HG02981 (cell line): ENCODE results near the gene EIF5A.

Experiments
- ATAC-seq: cut with Tn5 transposase; IDR thresholded peaks from one replicate; pipeline ENCODE4 v1.9.1; 2021; ENCODE audit warnings: mild to moderate bottlenecking, moderate library complexity; ENCODE audit not compliant: unreplicated experiment

Gene EIF5A

DNA sequence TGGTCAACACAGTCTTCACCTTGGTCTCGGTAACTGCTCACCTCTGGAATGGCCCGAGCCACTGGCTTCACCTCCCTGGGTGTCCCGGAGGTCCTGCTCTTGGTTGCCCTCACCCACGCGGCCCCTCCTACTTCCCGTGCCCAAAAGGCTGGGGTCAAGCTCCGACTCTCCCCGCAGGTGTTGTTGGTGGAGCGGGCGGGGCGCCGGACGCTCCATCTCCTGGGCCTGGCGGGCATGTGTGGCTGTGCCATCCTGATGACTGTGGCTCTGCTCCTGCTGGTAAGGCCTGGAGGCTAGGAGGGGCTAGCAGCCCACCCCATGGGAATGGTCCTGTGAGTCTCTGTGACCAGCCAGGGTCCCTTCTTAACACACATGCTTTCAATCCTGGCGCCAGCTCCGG lies 22.5 kb upstream of the EIF5A start:
- no peak for ATAC-seq

DNA sequence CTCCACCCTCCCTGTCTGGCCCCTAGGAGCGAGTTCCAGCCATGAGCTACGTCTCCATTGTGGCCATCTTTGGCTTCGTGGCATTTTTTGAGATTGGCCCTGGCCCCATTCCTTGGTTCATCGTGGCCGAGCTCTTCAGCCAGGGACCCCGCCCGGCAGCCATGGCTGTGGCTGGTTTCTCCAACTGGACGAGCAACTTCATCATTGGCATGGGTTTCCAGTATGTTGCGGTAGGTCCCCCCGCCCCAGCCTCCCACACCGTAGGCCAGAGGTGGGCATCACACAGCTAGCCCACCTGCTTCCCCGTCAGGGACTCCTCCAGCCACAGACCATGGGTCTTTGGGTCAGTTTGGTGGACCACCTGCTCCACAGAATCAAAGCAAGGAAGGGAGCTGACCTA lies 21.7 kb upstream of the EIF5A start:
- ATAC-seq: no peak

DNA sequence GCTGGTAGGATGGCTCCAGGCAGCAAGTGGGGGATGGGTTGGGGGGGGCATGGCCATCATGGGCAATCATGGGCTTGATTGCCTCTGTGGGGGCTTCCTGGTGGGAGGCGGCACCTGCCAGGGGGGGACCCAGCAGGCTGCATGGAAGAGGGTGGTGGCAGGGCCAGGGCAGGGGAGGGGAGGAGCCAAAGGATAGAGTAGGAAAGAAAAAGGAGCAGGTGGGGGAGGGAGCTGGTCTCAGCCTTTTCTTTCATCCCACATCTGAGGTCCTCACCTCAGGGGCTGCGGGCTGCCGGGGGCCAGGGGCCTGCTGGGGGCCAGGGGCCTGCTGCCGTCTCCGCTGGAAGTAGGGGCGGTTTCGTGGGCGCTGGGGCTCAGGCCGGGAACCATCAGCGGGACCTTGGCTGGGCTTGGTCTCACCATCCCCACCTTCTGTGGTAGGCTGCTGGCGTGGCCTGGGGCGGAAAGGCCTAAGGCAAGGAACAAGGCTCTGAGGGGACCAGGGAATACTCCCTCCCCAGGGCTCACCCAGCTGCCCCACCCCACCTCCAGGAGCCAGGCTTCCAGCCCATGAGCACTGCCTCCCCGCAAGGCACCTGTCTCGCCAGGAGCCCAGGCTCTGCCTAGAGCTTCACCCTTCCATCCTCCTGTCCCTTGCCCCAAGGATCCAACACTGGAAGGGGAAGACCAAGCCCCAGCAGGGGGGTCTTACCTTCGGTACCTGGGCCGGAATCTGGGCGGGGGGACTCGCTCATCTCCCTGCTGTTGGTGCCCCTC lies 18.0 kb upstream of the EIF5A start:
- ATAC-seq: no peak

DNA sequence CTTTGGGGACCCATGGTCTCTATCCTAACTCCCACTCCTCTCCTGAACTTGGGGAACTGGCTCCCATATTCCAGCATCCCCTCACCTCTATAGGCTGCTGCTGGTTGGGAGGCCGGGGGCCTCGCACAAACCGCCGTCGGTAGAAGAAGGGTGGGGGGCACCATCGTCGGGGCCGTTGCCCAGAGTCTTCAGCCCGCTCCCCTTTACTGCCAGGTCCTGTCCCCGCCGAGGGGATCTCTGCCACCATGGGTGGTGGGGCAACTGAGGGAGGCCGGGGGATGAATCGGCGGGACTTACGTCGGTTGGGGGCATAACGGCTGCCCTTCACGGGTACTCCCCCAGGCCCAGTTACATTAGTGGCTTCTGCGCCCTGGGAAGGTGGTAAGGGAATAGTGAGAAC lies 17.3 kb upstream of the EIF5A start:
- no peak for ATAC-seq

DNA sequence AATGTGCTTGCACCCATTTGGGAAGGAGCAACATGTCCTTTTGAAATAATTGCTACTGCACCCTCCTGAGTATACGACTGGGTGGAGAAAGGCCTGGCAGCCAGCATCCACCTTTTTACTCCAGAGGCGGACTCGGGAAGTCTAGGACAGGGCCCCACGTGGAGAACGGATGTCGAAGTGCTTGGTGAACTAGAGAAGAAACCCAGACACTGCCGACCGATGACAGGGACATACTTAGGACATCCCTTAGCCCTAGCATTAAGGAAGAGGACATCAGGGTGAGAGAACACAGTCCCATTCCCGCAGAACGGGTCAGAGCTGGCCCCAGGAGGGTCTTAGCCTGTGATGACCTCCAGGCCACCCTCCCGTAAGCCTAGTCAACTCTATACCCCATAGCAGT lies 16.7 kb upstream of the EIF5A start:
- ATAC-seq: no peak

DNA sequence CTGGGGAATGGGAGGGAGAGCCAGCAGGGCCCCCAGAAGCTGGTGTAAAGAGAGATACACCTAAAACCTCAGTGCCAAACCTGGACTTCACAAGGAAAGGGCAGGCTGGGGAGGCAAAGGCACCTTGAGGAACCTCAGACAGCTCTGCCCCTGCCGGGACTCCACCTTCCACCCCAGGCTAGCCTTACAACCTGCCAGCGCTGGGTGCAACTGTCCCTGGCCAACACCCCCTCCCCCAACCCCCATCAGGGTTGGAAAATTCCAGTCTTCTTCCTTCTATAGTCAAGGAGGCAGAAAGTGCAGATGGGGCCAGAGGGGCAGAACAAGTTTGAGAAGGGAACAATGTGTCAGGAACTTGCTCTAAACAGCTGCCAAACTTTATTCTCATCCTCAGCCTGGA lies 15.2 kb upstream of the EIF5A start:
- ATAC-seq: no peak

DNA sequence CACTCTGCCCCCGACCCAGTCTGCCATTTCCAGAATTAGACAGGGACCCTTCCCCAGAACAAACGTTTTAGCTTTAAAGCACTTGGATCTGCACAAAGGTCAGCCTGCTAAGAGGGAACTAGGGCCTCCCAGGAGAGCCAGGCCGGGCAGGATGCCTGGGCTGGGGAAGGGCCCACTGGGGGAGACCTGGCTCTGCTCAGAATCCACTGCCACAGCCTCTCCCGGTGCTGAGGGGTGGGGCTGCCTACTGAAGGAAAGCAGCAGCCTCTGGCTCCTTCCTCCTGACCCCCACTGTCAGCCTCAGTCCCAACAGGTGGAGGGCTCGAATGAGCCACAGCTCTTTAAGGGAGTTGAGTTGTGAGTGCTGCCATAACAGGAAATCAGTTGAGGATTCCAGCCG lies 14.7 kb upstream of the EIF5A start:
- no peak for ATAC-seq

DNA sequence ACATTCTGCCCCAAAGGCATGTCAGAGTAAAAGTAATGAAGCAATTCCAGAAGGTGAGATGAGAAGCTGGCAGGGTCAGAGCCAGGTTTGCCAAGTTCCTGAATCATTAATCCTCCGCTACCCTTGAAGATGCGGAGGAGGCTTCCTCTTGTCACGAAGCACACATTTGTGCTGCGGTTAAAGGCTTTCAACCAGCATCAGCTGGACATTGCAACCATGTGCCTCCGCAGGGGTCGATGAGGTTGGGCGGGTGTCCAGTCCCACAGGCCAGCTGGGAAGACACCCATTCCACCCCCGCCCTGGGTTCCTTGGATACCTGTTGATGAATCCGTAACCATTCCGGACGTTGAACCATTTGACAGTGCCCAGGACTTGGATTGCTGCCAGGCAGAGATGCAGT lies 14.3 kb upstream of the EIF5A start:
- ATAC-seq: no peak

DNA sequence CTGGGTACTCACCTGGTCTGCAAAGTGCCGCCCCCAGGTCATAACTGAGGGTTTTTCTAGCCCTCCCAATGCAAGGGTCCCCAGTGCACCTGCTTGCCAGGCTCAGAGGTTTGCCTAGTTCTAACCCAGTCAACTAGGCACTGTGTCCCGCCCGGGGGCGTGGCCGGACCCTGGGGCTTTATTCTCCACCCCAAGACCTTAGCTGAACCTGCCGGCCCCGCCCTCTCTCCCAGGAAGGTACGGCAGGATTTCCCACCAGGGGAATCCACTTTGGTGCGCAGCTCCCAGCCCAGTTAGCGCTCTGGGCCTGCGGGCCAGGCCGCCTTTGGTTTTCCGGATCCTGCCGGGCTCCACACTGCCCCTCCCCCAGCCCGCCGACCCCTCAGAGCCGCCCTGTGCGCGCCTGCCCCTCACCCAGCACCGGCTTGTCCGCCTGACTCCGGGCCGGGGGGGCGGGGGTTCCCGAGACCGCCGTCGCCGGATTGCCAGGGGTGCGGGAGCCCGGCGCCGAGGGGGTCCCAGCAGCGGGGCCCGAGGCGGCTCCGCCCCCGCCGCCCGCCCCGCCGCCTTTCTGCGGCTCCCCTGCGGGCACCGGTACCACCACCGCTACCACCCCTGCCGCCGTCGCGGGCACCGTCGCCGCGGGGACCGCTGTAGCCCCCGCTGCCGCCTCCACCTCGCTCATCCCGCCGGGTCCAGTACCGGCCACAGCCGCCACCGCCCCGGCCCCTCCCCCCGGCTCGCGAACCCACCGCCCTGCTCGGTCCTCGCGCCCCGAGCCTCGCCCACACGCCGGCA lies 13.4 kb upstream of the EIF5A start:
- ATAC-seq: no peak

DNA sequence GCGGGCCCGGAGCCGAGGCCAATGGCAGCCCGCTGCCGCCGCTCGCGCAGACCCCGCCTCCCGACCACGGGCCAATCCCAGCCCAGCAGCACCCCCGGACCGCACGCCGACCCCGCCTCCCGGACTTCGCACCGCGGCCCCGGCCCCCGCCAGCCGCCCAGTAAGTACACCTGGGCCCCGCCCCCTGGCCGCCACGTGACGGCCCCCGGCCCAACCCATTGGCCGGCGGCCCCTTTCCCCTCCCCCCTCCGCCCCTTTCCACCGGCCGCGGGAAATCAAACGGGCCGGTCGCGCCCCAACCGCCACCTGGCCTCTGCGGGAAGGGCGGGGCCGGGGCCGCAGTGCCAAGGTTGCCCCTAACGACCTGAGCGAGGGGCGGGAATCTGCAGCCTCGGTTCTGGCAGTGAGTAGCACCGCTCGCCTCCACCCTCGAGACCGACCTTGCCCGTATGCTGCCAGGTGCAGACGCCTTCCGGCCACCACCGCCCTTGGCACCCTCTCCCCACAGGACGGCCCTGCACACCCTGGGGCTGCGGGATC lies 12.7 kb upstream of the EIF5A start, which contains the start of gene YBX2:
Gene YBX2, minus strand, starts transcription at position 26 of the 540 bp plus-strand sequence. CDS start 139 bp downstream, outside the sequence.
- no peak for ATAC-seq

DNA sequence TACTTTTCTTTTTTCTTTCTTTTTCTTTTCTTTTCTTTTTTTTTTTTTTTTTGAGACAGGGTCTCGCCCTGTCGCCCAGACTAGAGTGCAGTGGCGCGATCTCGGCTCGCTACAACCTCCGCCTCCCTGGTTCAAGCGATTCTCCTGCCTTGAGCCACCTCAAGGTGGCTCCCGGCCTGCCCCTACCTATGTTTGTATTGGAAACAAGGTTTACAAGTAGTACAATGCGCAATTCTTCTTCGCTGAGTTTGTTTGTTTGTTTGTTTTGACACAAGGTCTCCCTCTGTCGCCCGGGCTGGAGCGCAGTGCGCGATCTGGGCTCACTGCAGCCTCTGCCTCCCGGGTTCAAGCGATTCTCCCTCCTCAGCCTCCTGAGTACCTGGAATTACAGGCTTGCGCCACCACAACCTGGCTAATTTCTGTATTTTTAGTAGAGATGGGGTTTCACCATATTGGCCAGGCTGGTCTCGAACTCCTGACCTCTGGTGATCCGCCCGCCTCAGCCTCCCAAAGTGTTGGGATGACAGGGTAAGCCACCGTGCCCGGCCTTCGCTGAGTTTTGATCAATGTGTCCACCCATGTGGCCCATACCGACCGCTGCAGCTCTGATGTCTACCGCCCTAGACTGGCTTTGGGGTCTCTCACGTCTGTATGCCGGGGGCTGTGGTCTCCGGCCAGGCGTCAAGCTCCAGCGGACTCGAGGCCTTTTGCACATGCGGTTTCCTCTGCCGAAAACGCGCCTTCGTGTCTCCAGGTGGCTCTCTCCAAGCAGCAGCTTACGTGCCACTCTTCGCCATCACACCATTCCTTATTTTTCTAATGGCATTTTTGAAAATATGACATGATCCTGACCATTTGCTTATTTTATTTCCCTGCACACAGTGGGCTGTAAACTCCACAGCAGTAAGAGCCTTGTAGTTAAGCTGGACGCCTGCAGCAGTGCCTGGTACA lies 11.9 kb upstream of the EIF5A start:
- no peak for ATAC-seq

DNA sequence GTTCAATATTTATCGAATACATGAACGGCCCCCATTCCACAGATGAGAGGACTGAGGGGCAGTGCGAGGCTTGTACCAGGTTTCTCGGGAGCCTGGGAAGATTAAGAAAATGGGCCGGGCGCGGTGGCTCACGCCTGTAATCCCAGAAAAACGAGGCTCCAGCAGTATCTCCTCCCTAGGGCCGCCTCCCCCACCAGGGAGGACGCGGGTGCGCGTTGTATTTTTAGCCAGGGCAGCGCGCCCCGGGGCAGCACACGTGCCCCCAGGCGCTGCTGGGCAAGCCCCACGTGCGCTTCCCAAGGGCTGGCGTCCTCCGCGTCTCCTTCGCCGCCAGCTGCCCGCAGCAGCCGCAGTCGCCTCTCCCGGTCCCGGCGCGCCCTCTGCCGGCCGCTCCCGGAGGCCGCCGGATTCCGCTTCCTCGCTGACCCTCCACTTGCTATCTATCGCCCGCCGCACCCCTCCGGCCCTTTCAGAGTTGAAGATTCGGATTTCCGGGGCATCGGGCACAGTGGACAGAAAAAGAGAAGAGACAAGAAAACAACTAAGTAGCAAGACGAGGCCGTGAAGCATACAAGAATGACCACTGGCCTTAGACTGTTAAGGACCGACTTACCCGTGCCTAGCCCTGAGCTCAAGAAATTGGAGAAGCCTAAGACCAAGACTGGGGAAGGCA lies 11.1 kb upstream of the EIF5A start:
- no peak for ATAC-seq

DNA sequence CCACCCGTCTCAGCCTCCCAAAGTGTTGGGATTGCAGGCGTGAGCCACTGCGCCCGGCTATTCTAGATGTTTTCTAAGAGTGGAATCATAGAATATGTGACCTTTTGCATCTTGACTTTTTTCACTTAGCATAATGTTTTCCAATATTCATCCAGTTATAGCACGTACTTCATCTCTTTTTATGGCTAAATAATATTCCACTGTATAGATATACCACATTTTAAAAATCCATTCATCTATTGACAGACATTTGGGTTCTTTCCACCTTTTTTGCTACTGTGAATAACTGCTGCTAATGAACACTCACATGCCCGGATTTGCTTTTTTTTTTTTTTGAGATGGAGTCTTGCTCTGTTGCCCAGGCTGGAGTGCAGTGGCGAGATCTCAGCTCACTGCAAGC lies 3.2 kb upstream of the EIF5A start:
- no peak for ATAC-seq

DNA sequence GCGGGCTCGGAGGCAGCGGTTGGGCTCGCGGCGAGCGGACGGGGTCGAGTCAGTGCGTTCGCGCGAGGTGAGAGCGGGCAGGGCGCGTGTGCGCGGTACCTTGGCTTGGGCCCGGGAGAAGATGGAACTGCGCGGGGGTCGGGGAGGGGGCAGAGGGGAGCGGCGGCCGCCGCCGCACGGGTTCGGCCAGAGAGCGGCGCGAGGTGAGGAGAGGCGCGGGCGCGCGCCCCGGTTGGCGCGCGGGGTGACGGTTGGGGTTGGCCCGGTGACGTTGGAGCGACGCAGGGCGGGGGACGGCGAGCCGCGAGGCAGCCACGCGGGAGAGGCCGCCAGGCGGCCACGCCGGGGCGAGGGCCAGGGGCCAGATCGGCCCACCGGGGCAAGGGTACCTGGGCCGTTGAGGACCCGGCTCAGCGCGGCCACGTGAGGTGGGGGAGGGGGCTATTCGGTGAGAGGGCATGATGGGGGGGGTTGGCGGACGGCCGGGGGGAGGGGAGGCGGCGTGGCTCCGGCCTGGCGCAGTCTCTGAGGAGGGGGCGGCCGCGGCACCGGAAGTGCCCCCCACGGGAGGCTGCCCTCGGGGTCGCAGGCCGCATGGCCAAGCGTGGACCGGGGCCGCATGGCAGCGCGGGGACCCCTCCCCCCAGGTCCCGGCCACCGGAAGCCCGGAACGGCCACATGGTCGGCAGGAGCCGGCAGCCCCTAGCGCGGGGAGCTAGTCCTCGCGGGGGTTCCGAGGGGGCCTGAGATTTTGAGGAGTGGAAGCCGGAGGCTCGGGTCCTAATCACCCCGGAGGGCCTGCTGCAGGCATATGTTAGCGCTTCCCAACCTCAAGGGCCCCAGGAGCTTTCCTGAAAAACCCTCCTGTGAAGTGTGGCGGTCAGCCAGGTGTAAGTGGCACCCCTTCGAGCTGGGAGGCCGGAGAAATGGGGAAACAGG lies 527 bp downstream of the EIF5A start:
- no peak for ATAC-seq

DNA sequence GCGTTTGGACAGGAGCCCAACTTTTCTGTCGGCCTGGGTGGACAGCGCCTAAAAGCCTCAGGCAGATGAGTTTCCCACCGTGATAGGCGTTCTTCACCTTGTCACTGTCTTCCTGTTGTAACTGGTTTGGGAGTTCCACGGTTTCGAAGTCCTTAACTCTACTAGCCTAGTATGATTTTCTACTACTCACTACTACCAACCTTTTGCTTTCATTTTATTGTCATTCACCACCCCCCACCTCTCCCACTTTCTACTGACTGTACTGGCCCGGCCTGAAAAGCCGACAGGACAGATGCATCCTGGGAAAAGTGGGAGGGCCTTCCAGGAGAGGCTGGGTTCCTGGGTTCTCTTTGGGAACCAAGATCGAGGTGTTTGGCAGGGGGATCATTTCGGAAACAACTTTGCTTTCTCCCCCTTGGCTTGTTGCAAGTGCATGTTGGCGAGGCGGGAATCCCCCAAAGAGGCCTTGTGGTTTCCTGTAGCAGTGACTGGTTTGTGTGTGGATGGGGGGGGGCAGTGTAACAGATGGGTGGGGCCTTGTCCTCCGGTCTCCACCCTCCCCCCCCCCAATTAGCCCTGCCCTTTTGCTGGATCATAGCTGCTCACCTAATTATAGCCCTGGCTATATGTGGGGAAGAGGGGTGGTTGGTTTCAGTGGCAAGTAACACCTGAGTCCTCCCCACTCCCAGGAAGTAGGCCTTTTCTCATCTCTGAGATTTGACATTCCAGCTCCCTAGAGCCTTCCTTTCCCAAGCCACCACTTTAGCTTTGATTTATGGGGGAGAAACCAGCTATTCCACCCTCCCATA lies 1.4 kb downstream of the EIF5A start:
- no peak for ATAC-seq

DNA sequence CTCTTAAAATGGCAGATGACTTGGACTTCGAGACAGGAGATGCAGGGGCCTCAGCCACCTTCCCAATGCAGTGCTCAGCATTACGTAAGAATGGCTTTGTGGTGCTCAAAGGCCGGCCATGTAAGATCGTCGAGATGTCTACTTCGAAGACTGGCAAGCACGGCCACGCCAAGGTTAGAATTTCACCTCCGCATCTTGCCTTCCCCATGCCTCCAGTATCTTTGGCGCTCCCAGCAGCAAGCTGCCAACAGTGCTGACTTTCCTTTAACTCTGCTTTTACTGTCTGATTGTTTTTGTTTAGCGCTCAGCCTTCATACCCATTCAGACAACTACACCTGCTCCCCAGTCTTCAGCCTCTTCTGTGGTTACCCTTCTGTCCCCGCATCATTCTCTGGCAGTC lies 2.2 kb downstream of the EIF5A start:
- ATAC-seq: no peak

DNA sequence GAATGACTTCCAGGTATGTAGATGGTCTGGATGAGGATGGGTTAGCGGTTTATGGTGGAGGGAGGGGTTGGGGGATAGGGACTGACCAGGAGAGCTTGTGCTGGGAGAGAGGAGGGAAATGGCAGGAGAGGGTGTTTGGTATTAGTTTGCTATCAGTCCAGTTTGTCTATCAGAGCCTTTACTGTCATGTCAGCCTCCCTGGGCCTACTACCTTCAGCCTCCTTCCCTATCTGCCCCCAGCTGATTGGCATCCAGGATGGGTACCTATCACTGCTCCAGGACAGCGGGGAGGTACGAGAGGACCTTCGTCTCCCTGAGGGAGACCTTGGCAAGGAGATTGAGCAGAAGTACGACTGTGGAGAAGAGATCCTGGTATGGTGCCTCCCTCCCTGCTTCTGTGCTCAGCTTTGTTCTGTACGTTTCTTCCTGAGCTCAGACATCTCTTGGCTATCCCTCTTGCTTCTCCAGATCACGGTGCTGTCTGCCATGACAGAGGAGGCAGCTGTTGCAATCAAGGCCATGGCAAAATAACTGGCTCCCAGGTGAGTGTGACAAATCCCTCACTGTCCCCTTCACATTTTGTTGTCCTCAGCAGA lies 3.8 kb downstream of the EIF5A start:
- no peak for ATAC-seq
